NCI-H1092 (cell line): ENCODE measurements around the gene DGCR8.

Experiments
- DNase-seq: peaks from one replicate; lab custom pipeline; 2025; lab: John Stamatoyannopoulos, UW

Gene DGCR8

DNA sequence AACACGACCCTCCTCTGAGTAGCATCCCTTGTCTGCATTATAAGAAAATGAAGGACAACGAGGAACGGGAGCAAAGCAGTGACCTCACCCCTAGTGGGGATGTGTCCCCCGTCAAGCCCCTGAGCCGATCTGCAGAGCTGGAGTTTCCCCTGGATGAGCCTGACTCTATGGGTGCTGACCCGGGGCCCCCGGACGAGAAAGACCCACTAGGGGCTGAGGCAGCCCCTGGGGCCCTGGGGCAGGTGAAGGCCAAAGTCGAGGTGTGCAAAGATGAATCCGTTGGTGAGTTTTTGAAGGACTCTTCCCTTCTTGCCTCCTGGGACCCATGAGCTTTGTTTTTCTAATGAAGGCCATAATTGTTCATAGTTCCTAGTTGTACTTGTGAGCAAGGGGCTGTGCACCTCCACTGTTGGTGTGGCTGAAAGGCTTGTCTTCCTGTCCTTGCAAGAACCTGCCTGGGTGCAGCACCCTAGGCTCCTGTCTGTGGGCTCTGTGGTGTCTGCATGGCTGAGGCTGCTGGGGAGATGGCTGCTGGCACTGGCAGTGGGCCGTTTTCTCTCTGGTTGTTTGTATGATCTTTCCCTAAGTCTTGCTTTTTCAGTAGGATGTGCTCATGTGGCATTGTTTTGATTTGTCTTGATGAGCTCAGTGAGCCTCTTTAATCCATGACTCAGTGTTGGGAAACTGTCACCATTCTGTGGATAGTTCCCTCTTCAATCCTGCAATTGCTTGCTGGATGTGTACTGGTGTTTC, 10.1 kb downstream of the DGCR8 start:
- DNase-seq = no peak

DNA sequence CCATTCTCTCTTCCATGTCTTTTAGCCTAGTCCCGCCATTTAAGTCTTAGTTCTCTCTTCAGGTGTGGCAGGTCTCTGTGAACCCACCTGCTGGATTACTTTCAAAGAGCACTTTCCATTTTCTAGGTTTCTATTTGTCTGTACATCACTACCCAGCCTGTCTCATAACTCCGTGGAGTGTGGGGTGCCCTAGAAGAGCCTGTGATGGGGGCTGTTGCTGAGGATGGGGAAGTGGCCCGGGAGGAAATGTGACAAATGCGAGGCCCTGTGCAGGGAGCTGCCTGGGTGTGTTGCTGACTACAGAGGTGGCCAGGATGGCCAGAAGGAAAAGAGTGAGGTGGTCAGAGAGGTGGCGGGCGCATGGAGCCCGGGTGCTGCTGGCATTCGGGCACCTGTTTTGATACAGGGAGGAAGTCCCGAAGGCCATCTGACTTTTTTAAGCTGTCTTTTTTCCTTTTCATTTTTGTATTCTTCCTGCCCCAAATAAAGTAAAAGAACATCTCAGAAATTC, 10.7 kb downstream of the DGCR8 start:
- no peak for DNase-seq

DNA sequence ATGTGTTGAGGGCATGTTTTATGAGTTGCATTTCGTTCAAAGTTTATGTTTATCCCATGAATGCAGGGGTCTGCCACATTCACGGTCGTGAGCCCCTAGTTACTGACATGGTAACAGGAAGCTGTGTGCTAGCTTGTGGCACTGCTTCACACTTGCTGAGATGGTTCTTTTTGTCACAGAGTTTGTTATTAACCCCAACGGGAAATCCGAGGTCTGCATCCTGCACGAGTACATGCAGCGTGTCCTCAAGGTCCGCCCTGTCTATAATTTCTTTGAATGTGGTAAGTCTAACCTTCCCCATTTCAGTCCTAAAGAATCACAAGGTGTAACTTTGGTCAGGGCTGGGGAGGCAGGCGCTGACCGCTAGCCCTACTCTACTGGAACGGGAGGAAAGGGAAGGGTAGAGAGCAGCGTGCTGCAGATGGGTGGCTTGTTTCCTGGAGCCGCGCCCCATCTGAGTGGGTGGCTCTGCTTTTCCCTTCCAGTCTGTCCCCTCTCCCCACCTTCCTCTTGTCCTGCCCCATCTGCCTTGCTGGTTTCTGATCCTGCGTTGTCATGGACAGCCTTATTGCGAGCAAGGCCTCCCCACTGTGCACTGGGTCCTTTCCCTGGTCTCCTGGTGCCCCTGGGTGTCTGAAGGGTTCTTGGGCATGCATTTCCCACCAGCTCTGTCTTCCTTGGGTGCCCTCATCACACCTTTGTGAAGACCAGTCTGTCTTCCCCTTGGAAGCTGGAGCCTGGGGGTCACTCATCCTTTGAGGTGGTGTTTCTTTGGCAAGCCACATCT, 11.8 kb downstream of the DGCR8 start:
- DNase-seq = no peak

DNA sequence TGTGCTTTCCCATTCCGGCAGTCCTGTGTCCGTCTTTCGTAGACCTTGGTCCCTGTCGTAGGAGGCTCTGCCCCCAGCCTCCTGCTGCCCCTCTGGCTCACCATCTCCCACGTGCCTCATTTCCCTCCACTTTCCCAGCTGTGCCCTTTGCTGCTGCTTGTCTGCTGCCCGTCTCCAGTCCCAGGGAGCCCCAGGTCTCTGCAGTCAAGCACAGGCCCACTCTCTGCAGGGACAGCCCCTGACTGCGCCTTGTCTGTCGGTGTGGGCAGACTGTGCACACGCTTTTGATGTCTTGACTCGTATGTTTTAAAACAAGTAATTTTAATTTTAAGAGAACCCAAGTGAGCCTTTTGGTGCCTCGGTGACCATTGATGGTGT, 12.4 kb downstream of the DGCR8 start:
- DNase-seq = no peak

DNA sequence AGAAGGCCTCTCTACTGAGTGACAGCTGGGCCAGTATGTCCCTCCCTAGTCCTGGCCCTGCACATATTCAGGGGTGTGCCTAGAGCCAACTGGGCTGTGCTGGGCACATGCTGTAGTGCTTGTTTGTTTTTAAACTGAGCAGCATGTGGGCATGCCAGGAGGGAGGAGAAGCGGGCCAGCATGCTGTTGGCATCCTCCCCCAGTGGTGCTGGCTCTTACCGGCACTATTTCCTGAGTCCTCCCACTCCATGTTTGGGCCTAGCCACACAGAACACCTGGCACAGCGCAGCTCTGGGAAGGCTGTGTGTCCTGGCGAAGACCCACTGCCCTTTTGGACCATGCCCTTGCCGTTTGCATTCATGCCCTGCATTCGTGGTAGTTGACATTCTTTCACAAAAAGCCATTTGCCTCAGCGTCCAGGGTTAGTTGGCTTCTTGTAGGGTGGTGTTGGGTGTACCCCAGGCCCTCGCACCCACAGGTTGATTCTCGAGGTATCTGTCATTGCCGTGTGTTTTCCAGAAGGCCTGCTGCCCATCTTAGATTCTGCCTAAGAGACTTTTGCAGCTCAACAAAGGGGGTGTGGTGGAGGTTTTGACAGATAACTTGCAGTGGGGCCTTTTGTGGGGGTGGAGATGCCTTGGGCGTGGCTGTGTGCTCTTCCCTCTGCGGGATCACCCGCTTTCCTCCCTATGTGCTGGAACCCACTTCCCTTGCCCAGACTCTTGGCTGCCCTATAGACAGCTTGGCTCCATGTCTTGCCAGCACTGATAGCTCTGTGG, 13.6 kb downstream of the DGCR8 start:
- DNase-seq = no peak

DNA sequence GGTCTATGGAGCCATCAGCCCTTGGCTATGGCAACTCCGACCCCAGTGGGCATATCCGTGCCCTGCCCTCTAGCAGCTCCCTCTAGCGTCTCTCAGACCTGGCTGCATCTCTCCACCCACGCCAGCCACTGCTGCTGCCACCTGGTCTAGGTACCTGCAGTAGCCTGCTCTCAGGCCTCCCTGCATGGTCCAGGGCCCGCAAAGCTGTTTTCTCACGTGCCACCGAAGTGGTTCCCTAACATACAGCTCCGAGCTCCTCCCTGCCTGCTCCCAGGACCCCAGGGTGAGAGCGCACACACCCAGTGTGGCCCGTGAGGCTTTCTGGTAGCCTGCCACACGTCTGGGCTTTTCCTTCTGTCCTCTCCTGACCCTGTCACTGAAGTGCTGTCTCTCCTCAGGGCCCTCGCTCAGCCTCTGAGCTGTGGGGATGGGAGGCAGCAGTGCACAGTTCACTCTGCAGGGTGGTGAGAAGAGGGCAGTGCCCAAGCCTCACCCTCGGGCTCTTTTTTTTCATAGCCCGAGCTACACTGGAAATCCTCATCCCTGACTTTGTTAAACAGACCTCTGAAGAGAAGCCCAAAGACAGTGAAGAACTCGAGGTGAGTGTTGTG, 14.3 kb downstream of the DGCR8 start:
- no peak for DNase-seq

DNA sequence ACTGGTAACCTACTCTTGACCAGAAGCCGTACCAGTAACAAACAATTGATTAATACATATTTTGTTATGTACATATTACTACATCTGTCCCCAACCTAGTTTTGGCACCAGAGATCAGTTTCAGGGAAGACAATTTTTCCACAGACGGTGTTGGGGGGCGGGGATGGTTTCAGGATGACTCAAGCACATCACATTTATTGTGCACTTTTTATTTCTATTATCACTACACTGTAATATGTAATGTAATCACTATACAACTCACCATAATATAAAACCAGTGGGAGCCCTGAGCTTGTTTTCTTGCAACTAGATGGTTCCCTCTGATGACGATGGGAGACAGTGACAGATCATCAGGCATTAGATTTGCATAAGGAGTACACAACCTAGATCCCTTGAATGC, 15.5 kb downstream of the DGCR8 start:
- no peak for DNase-seq

DNA sequence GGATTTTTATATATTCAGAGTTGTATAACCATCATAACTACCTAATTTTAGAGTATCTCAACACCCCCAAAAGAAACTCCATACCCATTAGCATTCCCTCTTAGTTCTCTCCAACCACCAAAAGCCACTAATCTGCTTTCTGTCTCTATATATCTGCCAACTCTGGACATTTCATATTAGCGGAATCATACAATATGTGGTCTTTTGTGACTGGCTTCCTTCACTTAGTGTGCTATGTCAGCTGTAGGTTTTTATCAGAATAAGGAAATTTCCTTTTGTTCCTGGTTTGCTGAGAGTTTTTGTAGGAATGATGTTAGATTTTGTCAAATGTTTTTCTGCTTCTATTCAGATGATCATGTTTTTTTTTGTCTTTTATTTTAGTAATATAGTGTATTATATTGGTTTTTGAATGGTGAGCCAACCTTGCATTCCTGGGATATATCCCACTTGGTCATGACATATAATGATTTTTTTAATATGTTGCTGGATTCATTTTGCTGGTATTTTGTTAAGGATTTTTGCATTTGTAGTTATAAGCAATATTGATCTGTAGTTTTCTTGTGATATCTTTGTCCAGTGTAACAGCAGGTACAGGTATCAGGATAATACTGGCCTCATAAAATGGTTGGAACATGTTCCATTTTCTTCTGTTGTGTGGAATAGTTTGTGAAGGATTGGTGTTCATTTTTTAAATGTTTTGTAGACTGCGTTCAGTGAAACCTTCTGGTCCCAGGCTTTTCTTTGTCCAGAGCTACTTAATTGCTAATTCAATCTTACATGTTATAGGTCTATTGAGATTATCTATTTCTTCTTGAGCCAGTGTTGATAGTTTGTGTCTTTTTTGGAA, 16.8 kb downstream of the DGCR8 start:
- no peak for DNase-seq

DNA sequence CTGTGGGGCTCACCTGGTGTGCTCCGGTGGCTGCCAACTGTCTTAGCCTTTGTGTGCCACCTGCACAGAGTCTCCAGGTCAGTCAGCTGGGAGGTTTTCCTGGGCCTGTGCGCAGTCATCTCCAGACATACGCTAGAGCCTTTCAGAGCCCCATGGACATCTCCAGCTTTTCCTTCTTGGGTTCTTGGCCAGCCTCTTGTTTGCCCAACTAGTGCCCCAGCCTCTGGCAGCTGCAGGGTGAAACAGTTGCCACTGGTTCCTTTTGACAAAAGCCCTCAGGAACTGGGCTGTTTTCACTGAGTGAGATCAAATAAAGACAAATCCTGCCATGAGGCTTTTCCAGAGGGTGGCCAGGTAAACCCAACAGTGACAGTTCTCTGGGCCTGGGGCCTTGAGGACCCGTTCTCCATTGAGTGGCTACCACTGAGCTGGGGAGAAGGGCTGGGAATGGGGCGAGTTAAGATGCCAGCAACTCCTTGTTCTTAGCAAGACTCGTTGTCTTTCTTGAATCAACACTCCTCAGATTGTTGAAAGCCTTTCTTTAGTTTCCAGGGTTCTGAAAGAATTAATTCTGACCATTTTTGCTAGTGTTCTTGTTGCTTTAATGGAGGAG, 19.2 kb downstream of the DGCR8 start:
- no peak for DNase-seq

DNA sequence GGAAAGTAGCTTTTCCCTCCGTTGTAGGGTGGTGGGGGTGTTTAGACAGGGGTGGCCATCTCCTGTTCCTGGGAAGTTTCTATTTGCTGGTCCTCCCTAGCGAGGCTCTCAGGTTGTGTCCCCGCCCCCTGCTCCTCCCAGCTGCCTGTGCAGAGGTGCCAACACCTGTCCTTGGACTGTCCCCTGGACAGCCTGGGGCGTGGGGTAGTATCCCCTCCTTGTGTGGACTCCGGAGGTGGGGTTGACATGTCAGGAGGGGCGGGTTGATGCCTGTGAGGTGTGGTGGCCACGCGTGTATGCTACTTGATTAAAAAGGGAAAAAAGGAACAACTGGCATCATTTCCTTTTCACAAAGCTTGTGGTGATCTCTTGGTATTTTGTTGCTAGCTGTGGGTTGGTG, 21.6 kb downstream of the DGCR8 start:
- no peak for DNase-seq

DNA sequence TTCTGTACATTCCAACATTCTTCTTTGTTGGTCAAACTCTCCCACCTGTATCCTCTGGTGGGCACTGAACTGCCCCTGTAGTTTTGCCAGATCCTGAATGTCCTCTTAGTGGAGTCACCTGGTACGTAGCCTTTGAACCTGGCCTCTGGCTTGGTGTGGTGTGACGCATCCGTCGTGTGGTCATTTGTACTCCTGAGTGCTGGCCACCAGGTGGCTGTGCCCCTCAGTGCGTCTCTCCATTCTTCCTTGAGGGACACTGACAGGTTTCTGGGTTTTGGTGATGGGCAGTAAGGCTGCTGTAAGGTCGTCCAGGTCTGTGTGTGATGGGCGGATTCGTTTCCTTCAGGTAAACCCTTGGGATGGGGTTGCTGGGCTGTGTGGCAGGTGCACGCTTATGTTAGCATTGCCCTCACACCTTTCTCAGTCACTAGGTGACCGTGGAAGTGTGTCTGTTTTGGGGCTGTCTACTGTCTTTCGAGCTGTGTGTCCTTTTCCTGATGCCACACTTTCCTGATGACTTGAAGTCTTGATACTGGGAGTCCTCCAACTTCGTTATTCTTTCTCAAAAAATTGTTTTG, 22.3 kb downstream of the DGCR8 start:
- DNase-seq = no peak

DNA sequence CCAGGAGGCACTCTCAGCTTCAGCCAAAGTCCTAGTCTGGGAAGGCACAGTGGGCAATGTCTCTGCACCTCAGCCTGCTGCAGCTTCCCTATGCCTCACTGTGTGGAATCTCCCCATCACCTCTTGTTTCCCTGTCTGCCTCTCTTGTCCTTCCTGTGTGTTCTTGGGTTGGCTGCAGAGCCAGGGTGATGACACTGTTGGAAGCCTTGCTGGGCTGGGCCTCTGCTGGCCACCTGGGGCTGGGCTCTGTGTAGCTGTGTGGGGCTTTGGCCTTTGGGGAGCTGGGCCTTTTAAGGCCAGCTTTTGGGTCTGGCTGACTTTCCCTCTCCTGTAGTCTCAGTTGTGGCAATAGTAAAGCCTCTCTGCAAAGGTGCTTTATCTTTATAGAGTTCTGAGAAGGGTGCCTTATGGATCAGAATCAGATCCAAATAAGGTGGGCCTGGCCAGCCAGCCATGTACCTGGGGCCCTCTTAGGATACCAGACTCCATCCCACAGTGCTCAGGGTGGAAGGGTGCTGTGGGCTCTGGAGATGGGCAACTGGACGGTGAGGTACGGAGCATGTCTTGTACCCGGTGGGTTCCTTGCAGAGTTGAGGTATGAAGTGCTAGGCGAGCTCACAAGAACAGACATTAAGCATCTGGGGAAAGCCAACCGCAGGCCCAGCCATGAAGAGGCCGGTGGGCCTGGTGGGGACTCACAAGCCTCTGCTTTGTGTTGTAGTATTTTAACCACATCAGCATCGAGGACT, 25.6 kb downstream of the DGCR8 start:
- no peak for DNase-seq

DNA sequence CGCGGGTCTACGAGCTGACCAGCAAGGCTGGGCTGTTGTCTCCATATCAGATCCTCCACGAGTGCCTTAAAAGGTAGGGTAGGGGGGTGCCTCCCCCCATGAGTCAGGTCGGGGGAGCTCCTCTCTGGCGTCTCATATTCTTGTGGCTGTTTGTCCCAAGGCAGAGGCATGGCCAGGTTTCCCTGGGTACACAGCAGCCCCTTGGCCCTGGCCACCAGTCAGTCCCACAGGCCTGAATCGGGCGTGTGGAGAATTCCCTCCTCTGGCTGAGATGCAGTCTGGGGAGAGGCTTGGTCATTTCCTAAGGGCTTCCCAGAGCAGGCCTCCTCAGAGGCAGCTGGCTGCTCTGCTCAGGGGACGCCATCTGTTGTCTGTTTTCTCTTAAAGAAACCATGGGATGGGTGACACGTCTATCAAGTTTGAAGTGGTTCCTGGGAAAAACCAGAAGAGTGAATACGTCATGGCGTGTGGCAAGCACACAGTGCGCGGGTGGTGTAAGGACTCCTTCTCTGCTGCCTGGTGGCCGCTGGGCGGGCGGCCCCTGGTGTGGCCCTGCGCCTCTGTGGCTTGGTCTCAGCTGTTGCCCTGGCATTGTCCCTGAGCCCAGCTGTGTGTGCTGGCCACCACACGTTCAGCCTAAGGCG, 26.3 kb downstream of the DGCR8 start:
- no peak for DNase-seq

DNA sequence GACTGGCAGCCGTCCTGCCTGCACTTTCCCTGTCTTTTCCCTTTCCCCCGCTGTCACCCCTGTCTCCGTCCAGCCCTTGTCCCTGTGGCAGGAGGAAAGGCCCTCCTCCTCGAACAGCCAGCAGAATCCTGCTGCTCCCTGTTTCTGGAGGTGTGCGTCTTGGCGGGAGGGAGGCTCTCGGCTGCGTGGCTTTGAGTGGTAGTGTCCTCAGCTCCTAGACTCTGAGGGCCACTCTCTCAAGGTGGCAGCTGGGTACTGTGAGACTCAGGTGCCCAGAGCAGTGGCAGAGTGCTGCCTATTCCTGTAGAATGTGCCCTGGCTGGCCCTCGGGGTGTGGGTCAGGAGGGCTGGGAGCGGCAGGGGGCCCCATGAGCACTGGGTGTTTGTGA, 26.8 kb downstream of the DGCR8 start:
- DNase-seq = no peak

DNA sequence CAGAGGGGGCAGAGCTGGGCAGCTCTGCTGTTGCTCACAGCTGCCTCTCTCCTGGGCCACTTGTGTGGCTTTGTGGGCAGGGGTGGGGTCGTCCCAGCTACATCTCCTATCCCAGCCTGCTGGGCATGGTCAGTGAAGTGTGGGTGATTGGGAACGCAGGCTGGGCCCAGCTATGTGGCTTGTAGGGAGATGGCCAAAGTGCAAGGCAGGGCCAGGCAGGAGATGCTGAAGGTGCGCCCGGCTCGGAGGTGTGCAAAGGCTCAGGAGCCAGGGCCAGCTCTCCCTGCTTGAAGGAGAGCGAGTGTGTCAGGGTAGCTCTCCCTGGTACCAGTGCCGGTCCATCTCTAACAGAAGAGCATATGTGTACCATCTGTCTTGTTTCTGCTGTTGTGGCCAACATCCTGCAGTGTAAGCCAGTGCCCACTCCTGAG, 27.4 kb downstream of the DGCR8 start:
- no peak for DNase-seq

DNA sequence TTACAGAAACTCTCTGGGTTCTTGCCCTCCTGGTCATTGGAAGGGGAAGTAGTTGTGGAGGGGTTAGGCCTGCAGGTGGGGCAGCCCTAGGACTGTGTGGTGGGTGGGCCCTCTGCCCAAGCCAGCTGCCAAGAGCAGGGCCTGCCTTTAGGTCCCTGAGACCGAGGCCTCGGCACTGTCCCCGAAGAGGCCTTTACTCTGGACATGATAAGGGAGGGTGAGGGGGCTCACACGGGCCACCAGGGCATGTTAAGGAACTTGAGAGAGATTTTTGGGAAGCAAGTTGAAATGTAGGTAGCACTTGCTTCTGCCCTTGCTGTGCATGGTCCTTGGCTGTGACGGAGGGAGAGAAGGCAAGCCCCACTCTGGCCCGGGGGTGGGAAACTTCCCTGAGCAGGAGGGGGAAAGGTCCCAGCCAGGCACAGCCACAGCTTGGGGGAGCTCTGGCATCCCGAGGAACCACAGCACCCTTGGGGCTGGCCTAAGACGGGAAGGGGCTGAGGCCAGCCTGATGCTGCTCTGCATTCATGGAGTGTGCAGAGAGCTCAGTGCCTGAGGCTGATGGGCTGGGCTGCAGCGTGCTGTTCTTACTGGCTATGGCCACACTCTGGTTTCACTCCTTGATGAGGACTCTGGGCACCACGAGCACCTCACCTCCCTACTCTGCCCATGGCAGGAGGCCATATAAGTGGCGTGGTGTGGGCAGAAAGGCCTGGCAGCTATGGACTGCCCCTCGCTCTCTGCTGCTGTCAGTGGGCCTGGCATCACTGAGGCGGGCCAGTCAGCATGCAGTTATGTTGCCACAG, 28.1 kb downstream of the DGCR8 start:
- no peak for DNase-seq

DNA sequence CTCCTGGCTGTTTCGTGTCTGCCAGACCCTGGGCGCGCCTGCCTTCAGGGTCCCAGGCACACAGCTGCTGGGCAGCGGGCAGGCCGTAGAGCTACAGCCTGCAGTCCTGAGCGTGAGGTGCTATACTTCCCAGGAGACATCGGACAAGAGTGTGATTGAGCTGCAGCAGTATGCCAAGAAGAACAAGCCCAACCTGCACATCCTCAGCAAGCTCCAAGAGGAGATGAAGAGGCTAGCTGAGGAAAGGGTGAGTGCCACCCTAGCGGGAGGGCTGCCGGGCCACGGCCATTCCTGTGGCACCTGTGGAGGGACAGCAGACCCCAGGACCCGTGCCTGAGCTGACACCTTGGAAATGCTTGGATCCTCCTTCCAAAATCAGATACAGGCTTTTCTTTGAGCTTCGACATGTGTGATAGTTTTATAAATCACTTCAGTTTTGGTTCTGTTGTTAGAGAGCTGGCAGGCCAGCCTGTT, 28.8 kb downstream of the DGCR8 start:
- DNase-seq = no peak
